Endothelial cell of umbilical vein (primary cell): ENCODE measurements around the gene ZNF524. TPM values are rescaled to one million over a fixed set of nuclear protein-coding genes. Genes with fewer than 3 reads are reported as not detected.

Experiments
- BruUV-seq: library from RNA; stranded (reverse); fragments of 400-500 nt; replicated peaks from 2 replicates; lab custom pipeline; 2021; lab: Mats Ljungman, UMichigan
- CTCF ChIA-PET: fragments of 300-600, 350-600 bp; sonication (Branson Sonifier 250); formaldehyde crosslinking; loops from one replicate; lab custom pipeline; 2021; ENCODE audit warnings: antibody characterized with exemption, inconsistent platforms; lab: Charles Lee
- POLR2A ChIA-PET: fragments of 300-600, 350-600 bp; sonication (Branson Sonifier 250); formaldehyde crosslinking; loops from one replicate; lab custom pipeline; 2021; ENCODE audit warnings: antibody characterized with exemption, inconsistent platforms; lab: Charles Lee
- DNase-seq: peaks from one replicate; pipeline ENCODE4 v3.0.0-alpha.2; 2011; ENCODE audit warnings: low read depth, low spot score
- FAIRE-seq: peaks from 2 replicates; lab custom pipeline; 2011; peaks lifted over from hg19 to GRCh38; lab: Jason Lieb, UNC
- H2AFZ ChIP-seq: 2 replicates; pipeline ENCODE4 v1.6.0; 2012; ENCODE audit warnings: low read depth, low read length, control low read depth, inconsistent platforms
- H3K27ac ChIP-seq: 2 replicates; pipeline ENCODE4 v1.5.1; 2011; ENCODE audit warnings: low read depth, mild to moderate bottlenecking, control low read depth, low read length, moderate library complexity; ENCODE audit not compliant: insufficient read depth
- H3K27me3 ChIP-seq, 2 experiments: 2 replicates each; pipeline versions ENCODE4 v1.6.0 to v1.6.1; 2011; ENCODE audit warnings: low read length in 2 of 2, mixed read lengths in 1 of 2; ENCODE audit not compliant: control insufficient read depth in 2 of 2, insufficient read depth in 2 of 2
- H3K36me3 ChIP-seq, 2 experiments: 2 replicates in 1 of 2; 3 replicates in 1 of 2; pipeline ENCODE4 v1.5.1; 2011; ENCODE audit warnings: low read length in 2 of 2, mild to moderate bottlenecking in 1 of 2, moderate library complexity in 1 of 2; ENCODE audit not compliant: control insufficient read depth in 2 of 2, insufficient read depth in 2 of 2; ENCODE audit errors: extremely low read depth in 1 of 2
- H3K4me1 ChIP-seq: 3 replicates; pipeline ENCODE4 v1.5.1; 2011; ENCODE audit warnings: mild to moderate bottlenecking, low read length; ENCODE audit not compliant: control insufficient read depth, insufficient read depth; ENCODE audit errors: extremely low read depth
- H3K4me2 ChIP-seq: 2 replicates; pipeline ENCODE4 v1.6.1; 2011; ENCODE audit warnings: low read length, control low read depth, mixed read lengths; ENCODE audit not compliant: insufficient read depth
- H3K4me3 ChIP-seq, 3 experiments: fragments of 200-600 bp in 1 of 3; sonication (generic), shearing (Covaris generic) in 1 of 3; replicated peaks in 1 of 3; 2 replicates each; pipeline ENCODE4 v1.5.1; 2011 to 2016; ENCODE audit warnings: control low read depth in 3 of 3, low read length in 3 of 3, mild to moderate bottlenecking in 2 of 3, inconsistent platforms in 1 of 3, low read depth in 1 of 3, moderate library complexity in 1 of 3; ENCODE audit not compliant: insufficient read depth in 1 of 3
- H3K79me2 ChIP-seq: 2 replicates; pipeline ENCODE4 v1.6.0; 2012; ENCODE audit warnings: low read length, inconsistent platforms; ENCODE audit not compliant: control insufficient read depth, insufficient read depth
- H3K9ac ChIP-seq: replicated peaks from 2 replicates; pipeline ENCODE3; 2011; ENCODE audit warnings: low read length, control low read depth; ENCODE audit not compliant: insufficient read depth; ENCODE audit errors: extremely low read depth
- H3K9me1 ChIP-seq: replicated peaks from 3 replicates; pipeline ENCODE4 v1.6.0; 2011; ENCODE audit warnings: mild to moderate bottlenecking, low read length; ENCODE audit not compliant: control insufficient read depth, insufficient read depth; ENCODE audit errors: extremely low read depth
- H3K9me3 ChIP-seq: replicated peaks from 2 replicates; pipeline ENCODE4 v1.5.1; 2012; ENCODE audit warnings: low read length, inconsistent platforms; ENCODE audit not compliant: control insufficient read depth, insufficient read depth
- H4K20me1 ChIP-seq: replicated peaks from 2 replicates; pipeline ENCODE3; 2011; ENCODE audit warnings: mild to moderate bottlenecking, low read length; ENCODE audit not compliant: control insufficient read depth, insufficient read depth; ENCODE audit errors: extremely low read depth
- CTCF ChIP-seq, 2 donors: IDR thresholded peaks; 1 replicate in 1 of 2; 2 replicates in 1 of 2; pipeline ENCODE4 v1.5.1; 2011; ENCODE audit warnings: low read length in 2 of 2, mild to moderate bottlenecking in 2 of 2, moderate library complexity in 2 of 2, control low read depth in 1 of 2, inconsistent platforms in 1 of 2, low read depth in 1 of 2; ENCODE audit not compliant: insufficient read depth in 1 of 2; ENCODE audit errors: extremely low read depth in 1 of 2
- GATA2 ChIP-seq: IDR thresholded peaks from 2 replicates; pipeline ENCODE4 v1.7.0; 2011; ENCODE audit warnings: low read depth, mild to moderate bottlenecking, moderate library complexity, mixed read lengths, low read length; ENCODE audit not compliant: insufficient read length, insufficient read depth
- JUN ChIP-seq: IDR thresholded peaks from 2 replicates; pipeline ENCODE4 v1.6.1; 2011; ENCODE audit warnings: borderline replicate concordance, low read depth; ENCODE audit not compliant: insufficient read length, insufficient read depth
- POLR2A ChIP-seq: IDR thresholded peaks from 2 replicates; pipeline ENCODE4 v1.6.1; 2012; ENCODE audit warnings: low read depth, mild to moderate bottlenecking, control low read depth, low read length
- POLR2AphosphoS5 ChIP-seq: IDR thresholded peaks from 2 replicates; pipeline ENCODE4 v1.6.1; 2012; ENCODE audit warnings: low read depth, mild to moderate bottlenecking, control low read depth, low read length, moderate library complexity; ENCODE audit not compliant: insufficient read depth
- dilution Hi-C: fragments of 300-500 bp; cut with MboI; formaldehyde crosslinking; loops from one replicate; pipeline ENCODE4 v1.15.0; 2019; ENCODE audit warnings: low sequenced_read_pairs; ENCODE audit not compliant: extremely low pct_ligation_motif_present
- intact Hi-C: fragments of 100-400 bp; cut with micrococcal nuclease; formaldehyde crosslinking; loops from one replicate; pipeline ENCODE4 v1.10.0; 2022
- polyA plus RNA-seq, 4 experiments: library from polyadenylated mRNA; depleted of rRNA in 3 of 4; stranded (reverse) in 3 of 4; unstranded in 1 of 4; fragments of >200 nt; gene quantifications; 2 replicates each; pipeline versions ENCODE4 v1.2.1 to v1.2.3, GENCODE V29; 2011 to 2012; ENCODE audit warnings: missing spikeins in 1 of 4
- total RNA-seq: library from RNA; stranded (reverse); gene quantifications from 2 replicates; pipeline ENCODE4 v1.2.3, GENCODE V29; 2021

ZNF524 gene
- total and polyA plus RNA-seq, 2 donors (not counting 3 experiments of a cell fraction or from before 2014, with no cell fraction given) = 15.2 to 15.4 TPM

- no peaks in the 10 kb centered on the region for H4K20me1 ChIP-seq
- no peak for TF ChIP-seq GATA2
- TF ChIP-seq JUN = no peak
- TF ChIP-seq POLR2AphosphoS5 = no peak
- TF ChIP-seq POLR2A = no peak
- peak; percentile 67 to 75 for TF ChIP-seq CTCF (IDR thresholded peaks at IDR 0.05; ENCODE audit: extremely low read depth in 1 of 2, insufficient read depth in 1 of 2, low read depth in 1 of 2, low read length in 2 of 2)
- CTCF ChIA-PET = interaction anchor here (0.6 to 3.3 kb wide), 48 partner anchors 8 to 719 kb away, joined by 3 to 86 read pairs (median 6); partner anchors contain the start of genes CCDC106, FIZ1, ISOC2 and NAT14
- peak overlapping the region; percentile 41 for H2AFZ ChIP-seq
- no TSS peak for BruUV-seq
- H3K27me3 ChIP-seq = no peaks in the 10 kb centered on the region
- no peak overlapping the region for H3K4me3 ChIP-seq
- intact Hi-C loops = loop anchor here (1.0 to 5.0 kb wide), 4 partner anchors 21 to 490 kb away; no protein-coding TSS in a partner anchor
- dilution Hi-C loops = no loop called here
- FAIRE-seq (peak; percentile 97), DNase-seq (peak; percentile 91)
- H3K4me1 ChIP-seq = peaks cover 12% of the 10 kb centered on the region
- no peaks in the 10 kb centered on the region for H3K9me1 ChIP-seq
- no peak overlapping the region for H3K4me2 ChIP-seq
- no peak overlapping the region for H3K9ac ChIP-seq
- H3K79me2 ChIP-seq = peaks cover 21% of the 10 kb centered on the region
- H3K36me3 ChIP-seq = no peaks in the 10 kb centered on the region
- no peaks in the 10 kb centered on the region for H3K9me3 ChIP-seq
- H3K27ac ChIP-seq = no peak overlapping the region
- POLR2A ChIA-PET = interaction anchor here (0.6 to 1.8 kb wide), 2 partner anchors 10 to 11 kb away, joined by 3 to 4 read pairs; partner anchors contain the start of gene ZNF581
Measured at GRCh38 chr19:55632463-55632834, 32.4 kb downstream of the ZNF524 start.
